ENCODE data around the gene GARRE1. TPM values are rescaled to one million over a fixed set of nuclear protein-coding genes. Genes with fewer than 3 reads are reported as not detected.

The GARRE1 gene
- total RNA-seq, 1 experiment from 2014 or later, result 16.9 TPM

DNA sequence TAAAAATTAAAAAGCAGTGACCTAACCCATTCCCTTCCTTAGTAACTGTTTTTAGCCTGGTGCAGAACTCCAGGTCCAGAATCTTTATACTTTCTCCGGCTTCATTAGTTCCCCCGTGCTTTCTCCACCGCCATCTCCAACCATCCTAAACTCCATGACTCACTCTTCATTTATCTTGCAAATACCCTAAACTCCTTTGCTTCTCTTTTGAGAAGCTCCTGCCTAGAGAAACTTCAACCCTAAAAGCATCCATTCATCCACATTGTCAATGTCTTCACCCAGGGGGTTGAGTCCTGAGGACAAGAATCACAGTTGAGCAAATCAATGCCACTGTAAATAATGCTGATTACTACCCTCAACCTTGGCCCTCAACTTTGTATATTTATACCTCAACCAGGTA is 17.1 kb upstream of the GARRE1 start:
- CTCF ChIA-PET, result interaction anchor here (1.7 kb wide), 1 partner anchor 9 kb away, joined by 3 read pairs; no protein-coding TSS in a partner anchor
- no peak for TF ChIP-seq EGR1 (IDR thresholded peaks at IDR 0.05; ENCODE audit: low read depth)
- no peak for TF ChIP-seq JUND (IDR thresholded peaks at IDR 0.05)
- TF ChIP-seq FOSL1 (IDR thresholded peaks at IDR 0.05; ENCODE audit: low read depth), result no peak
- no peak for TF ChIP-seq CBX3 (IDR thresholded peaks at IDR 0.05; ENCODE audit: low read depth)
- TF ChIP-seq EZH2 (IDR thresholded peaks at IDR 0.05), result no peak
- TF ChIP-seq SRF (IDR thresholded peaks at IDR 0.05; ENCODE audit: low read depth), result no peak
- TF ChIP-seq ELF1 (IDR thresholded peaks at IDR 0.05; ENCODE audit: borderline replicate concordance, low read depth), result no peak
- no peak for TF ChIP-seq SIN3A (IDR thresholded peaks at IDR 0.05; ENCODE audit: low read depth)
- no peak for TF ChIP-seq TCF7L2 (IDR thresholded peaks at IDR 0.05; ENCODE audit: borderline replicate concordance, extremely low read depth, insufficient read depth, insufficient read length)
- TF ChIP-seq POLR2AphosphoS5 (IDR thresholded peaks at IDR 0.05; ENCODE audit: low read depth, low read length), result no peak
- TF ChIP-seq POLR2A (IDR thresholded peaks at IDR 0.05; ENCODE audit: borderline replicate concordance, extremely low read depth, insufficient read depth, insufficient read length), result no peak
- TF ChIP-seq, protein P1, sequence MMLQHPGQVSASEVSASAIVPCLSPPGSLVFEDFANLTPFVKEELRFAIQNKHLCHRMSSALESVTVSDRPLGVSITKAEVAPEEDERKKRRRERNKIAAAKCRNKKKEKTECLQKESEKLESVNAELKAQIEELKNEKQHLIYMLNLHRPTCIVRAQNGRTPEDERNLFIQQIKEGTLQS (IDR thresholded peaks at IDR 0.05), result no peak
- no peak for TF ChIP-seq YY1 (IDR thresholded peaks at IDR 0.05; ENCODE audit: extremely low read depth, insufficient replicate concordance, low read depth, low read length)
- TF ChIP-seq, protein P2, sequence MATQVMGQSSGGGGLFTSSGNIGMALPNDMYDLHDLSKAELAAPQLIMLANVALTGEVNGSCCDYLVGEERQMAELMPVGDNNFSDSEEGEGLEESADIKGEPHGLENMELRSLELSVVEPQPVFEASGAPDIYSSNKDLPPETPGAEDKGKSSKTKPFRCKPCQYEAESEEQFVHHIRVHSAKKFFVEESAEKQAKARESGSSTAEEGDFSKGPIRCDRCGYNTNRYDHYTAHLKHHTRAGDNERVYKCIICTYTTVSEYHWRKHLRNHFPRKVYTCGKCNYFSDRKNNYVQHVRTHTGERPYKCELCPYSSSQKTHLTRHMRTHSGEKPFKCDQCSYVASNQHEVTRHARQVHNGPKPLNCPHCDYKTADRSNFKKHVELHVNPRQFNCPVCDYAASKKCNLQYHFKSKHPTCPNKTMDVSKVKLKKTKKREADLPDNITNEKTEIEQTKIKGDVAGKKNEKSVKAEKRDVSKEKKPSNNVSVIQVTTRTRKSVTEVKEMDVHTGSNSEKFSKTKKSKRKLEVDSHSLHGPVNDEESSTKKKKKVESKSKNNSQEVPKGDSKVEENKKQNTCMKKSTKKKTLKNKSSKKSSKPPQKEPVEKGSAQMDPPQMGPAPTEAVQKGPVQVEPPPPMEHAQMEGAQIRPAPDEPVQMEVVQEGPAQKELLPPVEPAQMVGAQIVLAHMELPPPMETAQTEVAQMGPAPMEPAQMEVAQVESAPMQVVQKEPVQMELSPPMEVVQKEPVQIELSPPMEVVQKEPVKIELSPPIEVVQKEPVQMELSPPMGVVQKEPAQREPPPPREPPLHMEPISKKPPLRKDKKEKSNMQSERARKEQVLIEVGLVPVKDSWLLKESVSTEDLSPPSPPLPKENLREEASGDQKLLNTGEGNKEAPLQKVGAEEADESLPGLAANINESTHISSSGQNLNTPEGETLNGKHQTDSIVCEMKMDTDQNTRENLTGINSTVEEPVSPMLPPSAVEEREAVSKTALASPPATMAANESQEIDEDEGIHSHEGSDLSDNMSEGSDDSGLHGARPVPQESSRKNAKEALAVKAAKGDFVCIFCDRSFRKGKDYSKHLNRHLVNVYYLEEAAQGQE (IDR thresholded peaks at IDR 0.05; ENCODE audit: low read depth), result no peak
- no peak overlapping the region for H3K27ac ChIP-seq (ENCODE audit: low read depth, low read length)
- peaks cover 11 to 16% of the 10 kb centered on the region in 2 experiments for H3K4me1 ChIP-seq (ENCODE audit: control insufficient read depth in 1 of 2, insufficient read depth in 2 of 2, low read length in 2 of 2)
- no peak for ATAC-seq
- no peaks in the 10 kb centered on the region for H3K9me3 ChIP-seq (ENCODE audit: control insufficient read depth in 1 of 2, insufficient read depth in 1 of 2, low read depth in 1 of 2, low read length in 2 of 2)
- H3K27me3 ChIP-seq (ENCODE audit: insufficient read depth, low read length), result no peaks in the 10 kb centered on the region
- no peak overlapping the region for H3K4me2 ChIP-seq (ENCODE audit: low read length)
- H3K36me3 ChIP-seq (ENCODE audit: control insufficient read depth in 1 of 2, insufficient read depth in 2 of 2, low read length in 2 of 2), result no peaks in the 10 kb centered on the region
- no peak overlapping the region for H3K9ac ChIP-seq (ENCODE audit: low read length)
- no peak for DNase-seq (ENCODE audit: low read depth, low spot score)
- no peaks in the 10 kb centered on the region for H3K79me2 ChIP-seq (ENCODE audit: insufficient read depth, low read length)
- H3K4me3 ChIP-seq (replicated peaks in 1 of 2; ENCODE audit: low read depth in 1 of 2, low read length in 2 of 2), result no peak overlapping the region
- no peak overlapping the region for H2AFZ ChIP-seq (ENCODE audit: low read depth, low read length, poor library complexity, severe bottlenecking)
- intact Hi-C loops (cut with micrococcal nuclease), result no loop called here
- H3K9me2 ChIP-seq (ENCODE audit: insufficient read depth), result no peaks in the 10 kb centered on the region
- POLR2A ChIA-PET, result no interaction called here
- BruUV-seq (replicated peaks), result no TSS peak
- RAD21 ChIA-PET (ENCODE audit: low non-redundant PET in 1 of 2, low total read pairs in 2 of 2, uncharacterized antibody in 2 of 2, unreplicated experiment in 2 of 2), result no interaction called here
- no peaks in the 10 kb centered on the region for H4K20me1 ChIP-seq (ENCODE audit: insufficient read depth)
